ENCODE results near the gene PRR5L. TPM values are rescaled to one million over a fixed set of nuclear protein-coding genes. Genes with fewer than 3 reads are reported as not detected.
A peak's percentile ranks its signal among the peaks of the same experiment; 100 is the strongest.

The PRR5L gene
- total and polyA plus RNA-seq, 3 experiments from 2014 or later: 28.4 to 43.0 (median 32.5) TPM

DNA sequence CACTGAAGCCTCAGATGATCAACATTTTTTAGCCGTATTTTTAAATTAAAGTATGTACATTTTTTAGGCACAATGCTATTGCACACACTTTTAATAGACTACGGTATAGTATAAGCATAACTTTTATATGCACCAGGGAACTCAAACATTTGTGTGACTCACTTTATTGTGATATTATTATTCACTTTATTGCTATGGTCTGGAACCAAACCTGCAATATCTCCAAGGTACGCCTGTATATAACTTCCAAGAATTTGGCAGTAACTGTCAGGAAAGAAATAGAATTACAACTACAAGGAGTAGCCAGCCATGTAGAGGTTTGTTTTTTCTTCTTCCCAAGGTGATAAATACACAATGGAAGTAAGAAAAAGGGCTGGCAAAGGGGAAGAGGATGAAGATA, 62.3 kb downstream of the PRR5L start:
- Histone ChIP-seq H3K36me3 (ENCODE audit: insufficient read depth, low read length) (no peaks in the 10 kb centered on the region), H3K4me1 (ENCODE audit: insufficient read depth, low read length) (peaks cover 24% of the 10 kb centered on the region), H3K4me3 (ENCODE audit: low read length) (no peak overlapping the region), H3K9me3 (ENCODE audit: low read length) (no peaks in the 10 kb centered on the region), H3K27me3 (ENCODE audit: insufficient read depth, low read length, poor library complexity, severe bottlenecking) (no peaks in the 10 kb centered on the region), H3K27ac (ENCODE audit: low read depth, low read length) (no peak overlapping the region)
- H3K9me3 Mint-ChIP-seq: no peaks in the 10 kb centered on the region
- peaks cover 0 to 12% of the 10 kb centered on the region in 2 donors for H3K27me3 Mint-ChIP-seq
- peak overlapping the region in 1 of 7 donors; percentile 16 for H3K4me3 Mint-ChIP-seq
- CTCF ChIA-PET: no interaction called here
- POLR2A ChIA-PET: no interaction called here
- peak overlapping the region in 2 of 8 donors; percentile 23 to 74 for H3K27ac Mint-ChIP-seq
- H3K36me3 Mint-ChIP-seq: no peaks in the 10 kb centered on the region
- DNase-seq: no peak
- H3K4me1 Mint-ChIP-seq: peaks cover 54 to 94% (median 89%) of the 10 kb centered on the region in 3 donors

DNA sequence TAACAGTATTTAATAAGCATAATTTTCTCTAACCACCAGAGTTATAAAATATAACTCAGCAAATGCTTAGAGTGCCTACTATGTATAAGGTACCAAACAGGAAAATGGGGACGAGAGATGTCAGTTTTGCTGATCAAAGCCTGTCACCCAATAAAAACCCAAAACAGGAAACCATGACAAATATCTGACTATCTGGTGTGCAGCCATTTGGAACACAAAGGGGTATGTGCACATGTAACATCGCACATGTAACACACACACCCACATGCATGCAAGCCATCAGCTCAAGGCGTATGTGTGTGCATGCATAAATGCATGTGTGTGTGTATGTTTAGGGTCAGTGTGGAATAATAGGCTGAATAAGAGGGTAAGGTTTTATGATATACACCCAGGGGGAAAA, 64.2 kb downstream of the PRR5L start:
- no peaks in the 10 kb centered on the region for H3K9me3 Mint-ChIP-seq
- H3K27ac Mint-ChIP-seq: peak overlapping the region; percentile 53 to 94 (median 64)
- H3K27me3 Mint-ChIP-seq: peaks cover 0 to 10% of the 10 kb centered on the region in 2 donors
- H3K36me3 Mint-ChIP-seq: no peaks in the 10 kb centered on the region
- DNase-seq: no peak
- CTCF ChIA-PET: interaction anchor here (0.8 to 1.8 kb wide), 5 partner anchors 14 to 150 kb away, joined by 3 to 5 read pairs (median 4); partner anchors contain the start of gene TRAF6
- no peak overlapping the region for H3K4me3 ChIP-seq (ENCODE audit: low read length)
- no peak overlapping the region for H3K27ac ChIP-seq (ENCODE audit: low read depth, low read length)
- no peaks in the 10 kb centered on the region for H3K27me3 ChIP-seq (ENCODE audit: insufficient read depth, low read length, poor library complexity, severe bottlenecking)
- H3K4me1 Mint-ChIP-seq: peaks cover 44 to 92% (median 86%) of the 10 kb centered on the region in 3 donors
- H3K4me3 Mint-ChIP-seq: peak overlapping the region; percentile 13 to 63 (median 50)
- no peaks in the 10 kb centered on the region for H3K9me3 ChIP-seq (ENCODE audit: low read length)
- POLR2A ChIA-PET: interaction anchor here (1.1 kb wide), 1 partner anchor 15 kb away, joined by 3 read pairs; no protein-coding TSS in a partner anchor
- no peaks in the 10 kb centered on the region for H3K36me3 ChIP-seq (ENCODE audit: insufficient read depth, low read length)
- H3K4me1 ChIP-seq (ENCODE audit: insufficient read depth, low read length): peaks cover 18% of the 10 kb centered on the region

DNA sequence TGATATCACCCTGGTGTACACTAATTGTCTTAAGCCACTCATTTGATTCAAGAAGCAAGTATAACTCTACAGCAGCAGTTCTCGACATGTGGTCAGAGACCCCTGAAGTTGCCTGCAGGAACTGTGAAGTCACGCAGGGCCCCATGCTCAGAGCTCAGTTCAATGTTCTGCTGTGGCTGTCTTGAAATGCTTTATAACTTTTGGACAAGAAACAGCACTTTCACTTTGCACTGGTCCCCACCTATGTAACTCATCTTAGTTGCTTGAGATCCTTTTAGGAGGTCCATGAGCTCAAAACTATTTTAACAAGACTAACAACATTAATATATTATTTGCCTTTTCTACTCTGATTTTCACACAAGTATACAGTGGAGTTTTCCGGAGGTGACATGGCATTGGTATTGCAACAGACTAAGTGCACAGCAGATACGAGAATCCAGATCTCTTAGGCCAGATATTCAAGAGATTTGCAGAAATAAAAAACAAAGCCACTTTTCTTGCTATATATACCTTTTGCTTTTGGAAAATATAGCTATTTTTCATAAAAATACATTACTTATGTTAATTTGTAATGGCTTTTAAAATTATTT, 64.8 kb downstream of the PRR5L start:
- Mint-ChIP-seq H3K9me3 (no peaks in the 10 kb centered on the region), H3K27ac (peak overlapping the region; percentile 53 to 94 (median 68)), H3K36me3 (no peaks in the 10 kb centered on the region), H3K4me3 (peak overlapping the region; percentile 5 to 63 (median 50)), H3K27me3 (peaks cover 0 to 10% of the 10 kb centered on the region in 2 donors), H3K4me1 (peaks cover 44 to 89% (median 85%) of the 10 kb centered on the region in 3 donors)
- Histone ChIP-seq H3K4me3 (ENCODE audit: low read length) (no peak overlapping the region), H3K27ac (ENCODE audit: low read depth, low read length) (no peak overlapping the region), H3K4me1 (ENCODE audit: insufficient read depth, low read length) (peaks cover 18% of the 10 kb centered on the region), H3K27me3 (ENCODE audit: insufficient read depth, low read length, poor library complexity, severe bottlenecking) (no peaks in the 10 kb centered on the region), H3K36me3 (ENCODE audit: insufficient read depth, low read length) (no peaks in the 10 kb centered on the region), H3K9me3 (ENCODE audit: low read length) (no peaks in the 10 kb centered on the region)
- no peak for DNase-seq
- ChIA-PET POLR2A (interaction anchor here (0.6 to 1.1 kb wide), 2 partner anchors 15 to 29 kb away, joined by 3 to 5 read pairs; no protein-coding TSS in a partner anchor), CTCF (interaction anchor here (0.8 to 1.7 kb wide), 3 partner anchors 16 to 149 kb away, joined by 3 to 5 read pairs (median 4); partner anchors contain the start of gene TRAF6)

DNA sequence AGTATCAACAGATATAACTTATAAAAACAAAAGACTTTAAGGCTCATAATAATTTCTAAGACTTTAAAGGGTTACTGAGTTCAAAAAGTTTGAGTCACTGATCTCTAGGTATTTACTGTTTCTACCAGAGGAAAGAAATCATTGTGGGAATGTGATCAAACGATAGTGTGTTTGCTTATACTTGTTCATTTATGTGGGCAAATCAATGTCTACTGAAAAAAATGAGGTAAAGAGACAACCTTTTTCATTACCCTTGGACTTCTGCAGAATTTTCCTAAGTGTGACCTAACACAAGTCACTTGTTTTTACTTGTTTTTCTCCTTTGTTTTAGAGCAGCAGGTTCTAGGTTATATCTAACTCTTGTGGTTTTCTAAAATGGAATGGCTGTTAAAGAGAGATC, 65.4 kb downstream of the PRR5L start:
- peak overlapping the region in 7 of 8 donors; percentile 21 to 86 (median 72) for H3K27ac Mint-ChIP-seq
- ChIA-PET CTCF (no interaction called here), POLR2A (interaction anchor here (0.6 to 1.1 kb wide), 2 partner anchors 14 to 28 kb away, joined by 3 to 5 read pairs; no protein-coding TSS in a partner anchor)
- H3K4me3 Mint-ChIP-seq: peak overlapping the region; percentile 36 to 80 (median 71)
- Histone ChIP-seq H3K9me3 (ENCODE audit: low read length) (no peaks in the 10 kb centered on the region), H3K4me3 (ENCODE audit: low read length) (no peak overlapping the region), H3K27ac (ENCODE audit: low read depth, low read length) (no peak overlapping the region), H3K36me3 (ENCODE audit: insufficient read depth, low read length) (no peaks in the 10 kb centered on the region), H3K4me1 (ENCODE audit: insufficient read depth, low read length) (peaks cover 18% of the 10 kb centered on the region), H3K27me3 (ENCODE audit: insufficient read depth, low read length, poor library complexity, severe bottlenecking) (no peaks in the 10 kb centered on the region)
- peaks cover 44 to 83% (median 81%) of the 10 kb centered on the region in 3 donors for H3K4me1 Mint-ChIP-seq
- H3K27me3 Mint-ChIP-seq: peaks cover 0 to 10% of the 10 kb centered on the region in 2 donors
- DNase-seq: no peak
- H3K36me3 Mint-ChIP-seq: no peaks in the 10 kb centered on the region
- no peaks in the 10 kb centered on the region for H3K9me3 Mint-ChIP-seq

DNA sequence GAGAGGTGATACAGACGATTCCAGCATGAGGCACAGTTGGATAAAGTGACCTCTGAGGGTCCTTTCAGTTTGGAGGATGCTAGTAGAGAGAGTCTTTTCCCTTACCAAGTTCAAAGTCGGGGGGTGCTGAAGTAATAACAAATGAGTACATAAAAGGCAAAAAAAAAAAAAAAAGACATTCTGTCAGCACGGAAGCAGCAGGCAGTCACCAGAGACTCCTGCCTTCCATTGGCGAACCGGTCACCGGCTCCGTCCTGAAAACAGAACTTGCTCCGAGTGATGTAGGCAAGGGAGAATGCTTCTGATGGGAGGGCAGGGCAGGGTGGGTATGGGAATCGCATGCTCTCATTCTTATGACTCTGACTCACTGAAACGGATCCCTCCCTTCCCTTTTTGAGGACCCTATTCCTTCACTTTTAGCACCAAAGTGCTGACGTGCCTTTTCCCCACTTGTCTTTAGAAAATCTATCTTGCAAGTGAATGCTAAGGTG, 65.9 kb downstream of the PRR5L start:
- ChIA-PET POLR2A (no interaction called here), CTCF (no interaction called here)
- Mint-ChIP-seq H3K9me3 (no peaks in the 10 kb centered on the region), H3K4me3 (peak overlapping the region; percentile 36 to 80 (median 71)), H3K36me3 (no peaks in the 10 kb centered on the region), H3K27me3 (peaks cover 0 to 10% of the 10 kb centered on the region in 2 donors), H3K27ac (peak overlapping the region in 7 of 8 donors; percentile 21 to 86 (median 72)), H3K4me1 (peaks cover 44 to 79% (median 78%) of the 10 kb centered on the region in 3 donors)
- Histone ChIP-seq H3K4me1 (ENCODE audit: insufficient read depth, low read length) (peaks cover 17% of the 10 kb centered on the region), H3K36me3 (ENCODE audit: insufficient read depth, low read length) (no peaks in the 10 kb centered on the region), H3K27ac (ENCODE audit: low read depth, low read length) (no peak overlapping the region), H3K4me3 (ENCODE audit: low read length) (no peak overlapping the region), H3K9me3 (ENCODE audit: low read length) (no peaks in the 10 kb centered on the region), H3K27me3 (ENCODE audit: insufficient read depth, low read length, poor library complexity, severe bottlenecking) (no peaks in the 10 kb centered on the region)
- no peak for DNase-seq

DNA sequence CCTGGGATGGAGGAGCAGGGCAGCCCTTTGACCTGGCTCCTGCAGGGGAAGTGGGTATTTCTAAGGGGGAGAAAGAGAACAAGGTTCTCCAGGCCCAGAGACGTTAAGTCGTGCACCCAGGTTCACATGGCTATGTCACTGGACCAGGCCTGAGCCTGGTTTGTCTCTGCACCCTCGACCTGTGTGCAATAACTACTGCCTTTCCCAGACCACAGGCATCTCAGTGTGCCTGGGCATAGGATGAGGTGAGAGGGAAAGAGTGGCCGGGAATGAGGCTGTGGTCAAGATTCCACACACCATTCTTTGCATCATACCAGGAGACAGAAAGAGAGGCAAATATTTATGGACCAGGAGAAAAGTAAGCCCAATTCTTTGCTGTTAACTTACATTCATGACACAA, 66.8 kb downstream of the PRR5L start:
- ChIA-PET CTCF (interaction anchor here (1.0 to 3.1 kb wide), 4 partner anchors 9 to 89 kb away, joined by 3 to 22 read pairs (median 8); no protein-coding TSS in a partner anchor), POLR2A (interaction anchor here (1.8 kb wide), 1 partner anchor 14 kb away, joined by 8 read pairs; no protein-coding TSS in a partner anchor)
- Histone ChIP-seq H3K4me1 (ENCODE audit: insufficient read depth, low read length) (peaks cover 14% of the 10 kb centered on the region), H3K9me3 (ENCODE audit: low read length) (no peaks in the 10 kb centered on the region), H3K36me3 (ENCODE audit: insufficient read depth, low read length) (no peaks in the 10 kb centered on the region), H3K27me3 (ENCODE audit: insufficient read depth, low read length, poor library complexity, severe bottlenecking) (no peaks in the 10 kb centered on the region), H3K27ac (ENCODE audit: low read depth, low read length) (no peak overlapping the region), H3K4me3 (ENCODE audit: low read length) (no peak overlapping the region)
- H3K4me1 Mint-ChIP-seq: peaks cover 34 to 69% (median 68%) of the 10 kb centered on the region in 3 donors
- peak overlapping the region in 4 of 7 donors; percentile 19 to 73 (median 40) for H3K4me3 Mint-ChIP-seq
- H3K9me3 Mint-ChIP-seq: no peaks in the 10 kb centered on the region
- H3K27ac Mint-ChIP-seq: peak overlapping the region in 3 of 8 donors; percentile 51 to 75 (median 65)
- H3K27me3 Mint-ChIP-seq: peaks cover 3 to 11% of the 10 kb centered on the region in 2 donors
- no peak for DNase-seq
- peaks cover 0 to 1% (median 0%) of the 10 kb centered on the region in 3 donors for H3K36me3 Mint-ChIP-seq

DNA sequence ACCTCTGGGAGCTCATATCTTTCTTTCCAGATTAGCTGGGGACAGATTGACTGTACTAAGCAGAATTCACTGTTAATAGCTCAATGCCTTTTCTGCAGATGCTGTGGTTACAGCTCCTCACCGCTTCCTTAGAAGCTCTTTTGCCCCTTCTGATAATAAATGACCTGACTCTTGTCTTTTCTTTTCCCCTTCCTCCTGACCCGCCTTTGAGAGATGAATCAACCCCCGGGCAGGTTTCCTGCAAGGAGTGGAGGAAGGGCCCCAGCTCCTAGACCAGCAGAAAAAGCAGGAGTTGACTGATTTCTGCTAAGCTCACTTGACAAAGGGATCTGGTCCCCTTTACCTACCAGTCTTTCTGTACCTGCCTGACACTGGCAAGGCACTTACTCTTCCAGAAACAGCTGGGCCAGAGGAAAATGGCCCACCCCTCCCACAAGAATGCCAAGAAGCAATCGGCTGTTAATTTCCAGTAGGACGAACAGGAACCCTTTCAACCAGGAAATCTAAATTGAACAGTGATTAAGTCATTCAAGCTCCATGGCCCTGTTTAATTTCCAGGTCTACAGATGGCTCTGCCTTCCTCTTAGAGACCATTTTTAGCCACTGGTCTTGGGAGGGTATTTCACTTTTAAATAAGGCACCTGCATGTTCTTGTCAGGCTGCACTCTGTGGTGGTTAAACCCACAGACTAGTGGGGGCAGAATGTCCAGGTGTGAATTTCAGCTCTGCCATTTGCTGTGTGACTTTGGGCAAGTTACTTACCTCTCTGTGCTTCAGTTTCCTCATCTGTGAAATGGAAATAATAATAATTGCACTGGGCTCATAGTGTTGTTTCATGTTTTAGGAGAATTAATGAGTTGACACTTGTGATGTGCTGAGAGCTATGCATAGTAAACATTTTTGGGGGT, 67.5 kb downstream of the PRR5L start:
- Mint-ChIP-seq H3K36me3 (peaks cover 0 to 3% (median 0%) of the 10 kb centered on the region in 3 donors), H3K27ac (peak overlapping the region in 5 of 8 donors; percentile 44 to 78 (median 65)), H3K9me3 (no peaks in the 10 kb centered on the region), H3K27me3 (peaks cover 4 to 8% of the 10 kb centered on the region in 2 donors), H3K4me3 (peak overlapping the region in 3 of 7 donors; percentile 19 to 56 (median 25)), H3K4me1 (peaks cover 30 to 62% (median 62%) of the 10 kb centered on the region in 3 donors)
- Histone ChIP-seq H3K4me1 (ENCODE audit: insufficient read depth, low read length) (peaks cover 14% of the 10 kb centered on the region), H3K9me3 (ENCODE audit: low read length) (no peaks in the 10 kb centered on the region), H3K27me3 (ENCODE audit: insufficient read depth, low read length, poor library complexity, severe bottlenecking) (no peaks in the 10 kb centered on the region), H3K36me3 (ENCODE audit: insufficient read depth, low read length) (no peaks in the 10 kb centered on the region), H3K27ac (ENCODE audit: low read depth, low read length) (no peak overlapping the region), H3K4me3 (ENCODE audit: low read length) (no peak overlapping the region)
- ChIA-PET CTCF (interaction anchor here (1.0 to 3.1 kb wide), 6 partner anchors 10 to 130 kb away, joined by 3 to 22 read pairs (median 4); no protein-coding TSS in a partner anchor), POLR2A (interaction anchor here (0.5 to 1.8 kb wide), 3 partner anchors 10 to 13 kb away, joined by 3 to 8 read pairs (median 4); no protein-coding TSS in a partner anchor)
- DNase-seq: no peak

Measured in CD8-positive, alpha-beta memory T cell (primary cell).